Vagina (tissue), 2 donors: ENCODE results near the gene RIPOR3. TPM values are rescaled to one million over a fixed set of nuclear protein-coding genes. Genes with fewer than 3 reads are reported as not detected.

Source experiments
- DNase-seq, 2 donors: peaks; one replicate each; pipeline ENCODE4 v3.0.0-alpha.2; 2017; ENCODE audit errors: extremely low spot score in 2 of 2
- H3K27ac ChIP-seq: fragments of 200-600 bp; sonication (generic); one replicate; pipeline ENCODE4 v1.5.1; 2019
- H3K27me3 ChIP-seq: fragments of 200-600 bp; sonication (generic); one replicate; pipeline ENCODE4 v1.5.1; 2019
- H3K36me3 ChIP-seq, 2 donors: fragments of 200-600 bp; sonication (generic); one replicate each; pipeline ENCODE4 v1.5.1; 2017 to 2019
- H3K4me1 ChIP-seq: fragments of 200-600 bp; sonication (generic); one replicate; pipeline ENCODE4 v1.5.1; 2019
- H3K4me3 ChIP-seq, 2 donors: fragments of 200-600 bp; sonication (generic); 1 replicate in 1 of 2; 2 replicates in 1 of 2; pipeline ENCODE4 v1.5.1; 2016 to 2019
- H3K9me3 ChIP-seq: fragments of 200-600 bp; sonication (generic); one replicate; pipeline ENCODE4 v1.5.1; 2019
- POLR2A ChIP-seq, 2 donors: fragments of 450-650 bp; IDR thresholded peaks; one replicate each; pipeline ENCODE4 v1.6.1; 2017; ENCODE audit warnings: antibody characterized with exemption in 2 of 2, mild to moderate bottlenecking in 2 of 2, moderate library complexity in 2 of 2
- POLR2AphosphoS5 ChIP-seq, 2 donors: sonication (generic); formaldehyde crosslinking; IDR thresholded peaks; one replicate each; pipeline ENCODE4 v1.9.0; 2017; ENCODE audit warnings: antibody characterized with exemption in 2 of 2, mild to moderate bottlenecking in 2 of 2, low read depth in 1 of 2; ENCODE audit not compliant: insufficient read depth in 1 of 2
- intact Hi-C: fragments of 100-400 bp; cut with DNase I; formaldehyde crosslinking; loops from one replicate; pipeline ENCODE4 v1.15.1; 2023
- total RNA-seq: library from RNA; depleted of rRNA; stranded (reverse); fragments of >200 nt; gene quantifications from one replicate; pipeline ENCODE4 v1.2.3, GENCODE V29; 2016
- TF ChIP-seq, protein P1 (sequence below), 3 experiments: fragments of 450-650 bp in 2 of 3; fragments of 200-600 bp in 1 of 3; sonication (generic) in 1 of 3; IDR thresholded peaks; one replicate each; pipeline ENCODE4 v1.5.1; 2017 to 2019; ENCODE audit warnings: antibody characterized with exemption in 3 of 3, mild to moderate bottlenecking in 2 of 3, moderate library complexity in 2 of 3

The RIPOR3 gene
- total RNA-seq, 1 donor from 2014 or later: 38.1 TPM

DNA sequence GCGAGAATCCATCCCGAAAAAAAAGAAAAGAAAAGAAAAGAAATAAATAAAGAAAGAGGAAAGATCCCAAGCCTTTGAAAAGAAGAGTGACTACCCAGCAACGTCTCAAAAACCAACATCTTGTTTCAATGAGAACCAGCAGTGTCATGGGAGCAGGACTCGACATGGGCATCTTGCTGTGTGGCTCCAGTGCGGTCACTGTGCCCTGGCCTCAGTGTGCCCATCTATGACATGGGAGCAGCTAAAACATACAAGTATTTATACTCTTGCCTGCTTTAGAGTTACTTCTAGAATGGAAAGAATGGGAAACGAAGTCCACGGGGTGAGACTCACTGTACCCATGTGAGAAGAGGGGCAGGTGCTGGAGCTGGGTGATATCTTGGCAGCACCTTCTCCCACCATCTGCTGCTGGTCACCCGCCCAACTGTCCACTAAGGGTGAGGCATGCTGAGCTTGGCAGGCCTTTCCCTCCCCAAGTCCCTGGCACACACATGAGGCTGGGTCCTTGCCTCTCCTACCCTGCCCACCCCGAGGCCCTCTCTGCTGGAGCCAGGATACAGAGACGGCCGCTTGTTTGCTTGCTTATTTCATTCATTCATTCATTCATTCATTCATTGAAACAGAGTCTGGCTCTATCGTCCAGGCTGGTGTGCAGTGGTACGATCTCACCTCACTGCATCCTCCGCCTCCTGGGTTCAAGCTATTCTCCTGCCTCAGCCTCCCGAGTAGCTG is 77.7 kb downstream of the RIPOR3 start:
- H3K4me3 ChIP-seq: no peak overlapping the region
- intact Hi-C loops: no loop called here
- TF ChIP-seq, protein P1, sequence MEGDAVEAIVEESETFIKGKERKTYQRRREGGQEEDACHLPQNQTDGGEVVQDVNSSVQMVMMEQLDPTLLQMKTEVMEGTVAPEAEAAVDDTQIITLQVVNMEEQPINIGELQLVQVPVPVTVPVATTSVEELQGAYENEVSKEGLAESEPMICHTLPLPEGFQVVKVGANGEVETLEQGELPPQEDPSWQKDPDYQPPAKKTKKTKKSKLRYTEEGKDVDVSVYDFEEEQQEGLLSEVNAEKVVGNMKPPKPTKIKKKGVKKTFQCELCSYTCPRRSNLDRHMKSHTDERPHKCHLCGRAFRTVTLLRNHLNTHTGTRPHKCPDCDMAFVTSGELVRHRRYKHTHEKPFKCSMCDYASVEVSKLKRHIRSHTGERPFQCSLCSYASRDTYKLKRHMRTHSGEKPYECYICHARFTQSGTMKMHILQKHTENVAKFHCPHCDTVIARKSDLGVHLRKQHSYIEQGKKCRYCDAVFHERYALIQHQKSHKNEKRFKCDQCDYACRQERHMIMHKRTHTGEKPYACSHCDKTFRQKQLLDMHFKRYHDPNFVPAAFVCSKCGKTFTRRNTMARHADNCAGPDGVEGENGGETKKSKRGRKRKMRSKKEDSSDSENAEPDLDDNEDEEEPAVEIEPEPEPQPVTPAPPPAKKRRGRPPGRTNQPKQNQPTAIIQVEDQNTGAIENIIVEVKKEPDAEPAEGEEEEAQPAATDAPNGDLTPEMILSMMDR (IDR thresholded peaks at IDR 0.05): no peak
- TF ChIP-seq POLR2AphosphoS5 (IDR thresholded peaks at IDR 0.05; ENCODE audit: insufficient read depth in 1 of 2, low read depth in 1 of 2) (no peak), POLR2A (IDR thresholded peaks at IDR 0.05) (no peak)
- H3K27me3 ChIP-seq: no peaks in the 10 kb centered on the region
- H3K36me3 ChIP-seq: no peaks in the 10 kb centered on the region
- H3K27ac ChIP-seq: no peak overlapping the region
- no peaks in the 10 kb centered on the region for H3K9me3 ChIP-seq
- no peaks in the 10 kb centered on the region for H3K4me1 ChIP-seq
- DNase-seq: no peak

DNA sequence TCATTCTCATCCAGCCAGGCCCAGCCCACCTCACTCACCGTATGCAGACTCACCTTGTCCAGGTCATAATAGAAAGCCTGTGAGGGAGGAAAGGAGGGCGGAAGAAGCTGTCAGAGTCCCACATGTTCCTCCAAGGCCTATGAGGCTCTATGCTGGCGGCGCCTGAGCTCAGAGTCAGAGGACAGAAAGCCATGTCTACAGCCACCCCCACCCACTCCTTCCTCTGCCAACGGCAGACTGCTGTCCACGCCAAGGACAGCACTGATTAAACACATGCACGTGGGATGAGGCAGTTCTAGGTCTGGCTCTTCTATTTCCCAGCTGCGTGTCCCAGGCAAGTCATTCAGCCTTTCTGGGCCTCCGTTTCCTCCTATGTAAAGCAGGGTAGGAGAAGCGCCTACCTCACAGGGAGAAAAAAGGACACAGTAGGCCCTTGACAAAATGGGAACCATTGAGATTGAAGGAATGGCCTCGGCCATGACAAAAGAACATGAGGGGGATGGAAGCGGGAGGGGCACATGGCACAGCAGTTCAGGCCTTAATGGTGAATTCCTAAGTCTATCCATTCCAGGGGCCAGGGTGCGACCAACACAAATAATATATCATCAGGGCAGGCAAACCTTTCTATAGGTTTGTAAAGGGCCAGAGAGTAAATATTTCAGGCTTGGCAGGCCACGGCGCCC is 80.1 kb downstream of the RIPOR3 start:
- peaks cover 0 to 3% of the 10 kb centered on the region in 2 donors for H3K36me3 ChIP-seq
- intact Hi-C loops: no loop called here
- no peak overlapping the region for H3K4me3 ChIP-seq
- H3K27ac ChIP-seq: no peak overlapping the region
- TF ChIP-seq, protein P1 (IDR thresholded peaks at IDR 0.05): no peak
- no peak for TF ChIP-seq POLR2AphosphoS5 (IDR thresholded peaks at IDR 0.05; ENCODE audit: insufficient read depth in 1 of 2, low read depth in 1 of 2)
- no peak for TF ChIP-seq POLR2A (IDR thresholded peaks at IDR 0.05)
- no peaks in the 10 kb centered on the region for H3K4me1 ChIP-seq
- no peaks in the 10 kb centered on the region for H3K9me3 ChIP-seq
- H3K27me3 ChIP-seq: no peaks in the 10 kb centered on the region
- no peak for DNase-seq

DNA sequence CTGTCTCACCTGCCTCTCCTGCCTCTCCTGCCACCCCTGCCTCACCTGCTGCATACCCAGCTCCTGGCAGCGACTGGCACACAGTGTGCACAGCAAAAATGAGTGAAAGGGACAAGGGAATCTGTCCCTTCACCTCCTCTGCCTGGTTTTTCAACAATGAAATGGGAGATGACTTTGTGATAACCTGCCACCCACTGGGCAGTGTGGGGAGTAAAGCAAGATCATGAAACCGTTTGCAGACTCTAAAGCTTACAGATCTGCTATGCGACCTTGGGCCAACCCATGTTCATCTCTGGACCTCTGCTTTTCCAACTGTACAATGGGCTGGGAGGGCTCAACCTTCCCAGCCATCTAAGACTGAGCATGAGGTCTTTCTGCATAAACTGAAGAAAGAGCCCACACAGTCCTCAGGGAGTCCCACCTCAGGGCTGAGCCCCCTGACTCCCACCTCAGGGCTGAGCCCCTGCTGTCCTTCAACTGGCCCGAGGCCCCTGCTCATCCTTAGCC is 81.1 kb downstream of the RIPOR3 start:
- intact Hi-C loops: no loop called here
- no peak overlapping the region for H3K27ac ChIP-seq
- no peak overlapping the region for H3K4me3 ChIP-seq
- no peak for DNase-seq
- peaks cover 0 to 3% of the 10 kb centered on the region in 2 donors for H3K36me3 ChIP-seq
- TF ChIP-seq POLR2AphosphoS5 (IDR thresholded peaks at IDR 0.05; ENCODE audit: insufficient read depth in 1 of 2, low read depth in 1 of 2) (no peak), POLR2A (IDR thresholded peaks at IDR 0.05) (no peak)
- TF ChIP-seq, protein P1 (IDR thresholded peaks at IDR 0.05): no peak
- no peaks in the 10 kb centered on the region for H3K4me1 ChIP-seq
- H3K9me3 ChIP-seq: no peaks in the 10 kb centered on the region
- H3K27me3 ChIP-seq: no peaks in the 10 kb centered on the region

DNA sequence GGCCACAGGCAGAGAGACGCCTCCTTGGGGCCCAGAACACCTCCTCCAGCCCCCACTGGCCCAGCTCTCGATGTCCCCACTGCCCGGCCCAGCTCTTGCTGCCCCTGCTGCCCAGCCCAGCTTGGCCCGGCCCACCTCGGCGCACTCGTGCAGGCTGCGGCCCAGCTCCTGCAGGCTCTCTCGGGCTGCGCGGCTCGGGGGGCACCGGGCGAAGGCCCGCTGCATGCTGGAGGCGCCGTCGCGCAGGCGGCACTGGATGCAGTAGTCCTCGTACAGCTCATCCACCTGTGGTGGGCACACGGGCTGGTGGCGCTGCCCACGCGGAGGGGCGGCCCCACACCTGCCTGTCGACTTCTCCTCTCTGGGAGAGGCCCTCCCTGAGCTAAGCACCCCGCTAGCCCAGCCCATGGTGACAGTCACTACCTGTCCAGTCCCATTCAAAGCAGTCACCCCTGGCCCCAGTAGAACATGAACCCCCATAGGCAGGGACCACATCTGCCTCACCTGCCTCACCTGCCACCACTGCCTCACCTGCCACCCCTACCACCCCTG is 81.8 kb downstream of the RIPOR3 start:
- no peak for DNase-seq
- TF ChIP-seq, protein P1 (IDR thresholded peaks at IDR 0.05): no peak
- TF ChIP-seq POLR2A (IDR thresholded peaks at IDR 0.05): no peak
- no peak for TF ChIP-seq POLR2AphosphoS5 (IDR thresholded peaks at IDR 0.05; ENCODE audit: insufficient read depth in 1 of 2, low read depth in 1 of 2)

More for the DNA sequence above, 81.8 kb downstream of the RIPOR3 start:
- intact Hi-C loops: no loop called here
- H3K4me1 ChIP-seq: no peaks in the 10 kb centered on the region
- H3K9me3 ChIP-seq: no peaks in the 10 kb centered on the region
- no peaks in the 10 kb centered on the region for H3K27me3 ChIP-seq
- peaks cover 0 to 3% of the 10 kb centered on the region in 2 donors for H3K36me3 ChIP-seq
- H3K27ac ChIP-seq: no peak overlapping the region
- H3K4me3 ChIP-seq: no peak overlapping the region
